GM21576 (cell line): Measurements from ENCODE around the gene TSHZ3.

Source experiments
- ATAC-seq: cut with Tn5 transposase; IDR thresholded peaks from one replicate; pipeline ENCODE4 v1.9.1; 2021; ENCODE audit warnings: mild to moderate bottlenecking, moderate library complexity; ENCODE audit not compliant: unreplicated experiment

The TSHZ3 gene

DNA sequence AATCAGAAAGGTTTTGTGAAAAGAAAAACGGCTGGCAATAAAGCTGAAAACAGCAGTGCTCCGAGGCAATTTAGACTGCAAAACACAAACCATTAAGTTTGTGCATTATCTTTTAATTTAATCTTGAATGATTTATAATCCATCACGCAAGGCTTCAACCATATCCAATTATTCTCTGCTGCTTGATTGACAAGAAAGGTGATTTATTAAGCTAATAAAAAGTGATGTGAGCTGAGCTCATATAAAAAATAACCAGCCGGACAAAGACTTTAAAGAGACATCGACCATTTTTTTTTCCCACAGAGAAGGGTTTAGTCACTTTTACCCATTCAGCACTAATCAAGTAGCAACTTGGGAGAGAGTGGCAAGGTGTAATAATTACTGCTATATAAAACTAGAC is 33.6 kb downstream of the TSHZ3 start:
- ATAC-seq: no peak

DNA sequence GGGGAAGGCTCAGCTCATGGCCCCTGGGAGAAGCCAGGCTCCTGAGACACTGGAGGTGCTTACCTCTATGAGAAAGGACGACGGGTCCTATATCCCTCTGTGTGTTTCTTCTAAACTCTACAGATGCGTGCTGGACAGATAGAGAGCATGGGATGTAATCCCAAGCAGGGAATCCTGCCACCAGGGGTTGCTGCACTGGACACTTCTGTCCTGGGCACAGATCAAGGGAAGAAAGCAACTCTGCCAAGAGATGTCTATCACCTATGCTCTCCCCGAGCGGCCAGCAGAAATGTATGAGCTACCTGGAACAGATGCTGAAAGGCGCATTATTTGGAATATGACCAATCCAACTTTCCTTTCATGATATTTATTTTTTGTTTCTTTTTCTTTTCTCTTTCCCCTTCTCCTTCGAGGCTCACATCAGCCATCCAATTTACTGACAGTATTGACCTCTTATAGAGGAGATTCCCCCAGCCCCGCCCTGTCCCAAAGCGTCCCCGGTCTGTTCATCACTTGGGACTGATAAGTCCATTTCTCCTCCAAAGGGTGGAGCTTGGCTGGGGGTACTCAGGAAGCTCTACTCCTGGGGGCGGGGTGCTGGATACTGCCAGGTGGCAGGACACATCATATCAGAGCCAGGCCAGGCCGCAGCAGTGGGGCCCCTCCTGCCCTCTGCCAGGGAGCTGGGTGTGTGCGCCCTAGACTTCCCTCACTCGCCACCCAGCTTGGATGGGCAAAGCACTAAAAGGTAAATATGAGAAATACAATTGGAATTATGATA is 34.2 kb downstream of the TSHZ3 start:
- no peak for ATAC-seq

DNA sequence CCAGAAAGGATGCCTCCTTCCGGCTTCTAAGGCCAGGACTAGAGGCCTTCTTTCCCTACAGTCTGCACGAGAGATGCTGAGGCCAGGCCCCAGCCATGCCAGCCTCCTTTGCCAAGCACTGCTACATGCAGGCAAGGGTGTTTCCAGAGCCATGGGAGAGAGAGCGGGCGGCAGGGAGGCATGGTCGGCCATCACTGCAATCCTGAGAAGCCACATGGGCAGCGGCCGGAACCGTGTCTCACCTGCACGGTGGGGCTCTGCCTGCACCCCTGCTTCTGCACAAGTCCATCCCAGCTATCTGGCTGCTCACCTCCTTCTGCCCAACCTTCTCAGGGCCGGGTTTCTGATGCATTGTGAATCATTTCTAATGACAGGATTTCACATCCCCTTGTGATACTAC is 35.1 kb downstream of the TSHZ3 start:
- ATAC-seq: no peak

DNA sequence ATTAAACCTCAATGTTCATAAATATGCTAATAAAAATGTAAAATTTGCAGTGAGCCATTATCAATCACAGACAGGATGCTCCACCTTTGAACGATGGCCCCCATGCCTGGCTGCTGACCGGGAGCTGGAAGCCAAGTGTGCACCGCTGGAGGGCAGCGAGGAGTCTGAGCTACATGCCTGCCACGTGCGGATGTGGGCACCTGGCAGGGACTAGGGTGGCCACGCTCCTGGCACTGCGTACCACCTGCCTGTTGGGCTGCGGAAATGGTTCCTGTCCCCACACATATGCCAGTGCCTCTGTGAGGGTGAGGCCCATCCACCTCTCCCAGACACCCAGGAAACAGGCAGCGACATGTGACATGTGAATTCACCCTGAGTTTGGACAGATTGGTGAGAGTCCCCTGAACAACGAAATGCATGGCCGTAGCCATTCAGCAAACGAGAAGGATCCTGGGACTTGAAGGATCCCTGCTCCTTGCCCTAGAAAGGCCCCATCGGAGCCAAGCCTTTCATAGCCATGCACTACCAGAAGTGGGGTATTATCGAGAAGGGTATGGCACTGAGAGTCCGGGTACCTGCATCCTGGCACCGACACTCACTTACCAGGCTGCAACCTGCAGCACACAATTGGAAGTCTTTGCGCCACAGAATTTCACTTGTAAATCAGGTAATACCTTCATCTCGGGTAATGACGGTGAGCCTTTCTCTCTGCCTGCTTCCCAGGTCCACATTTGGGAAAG is 35.8 kb downstream of the TSHZ3 start:
- no peak for ATAC-seq

DNA sequence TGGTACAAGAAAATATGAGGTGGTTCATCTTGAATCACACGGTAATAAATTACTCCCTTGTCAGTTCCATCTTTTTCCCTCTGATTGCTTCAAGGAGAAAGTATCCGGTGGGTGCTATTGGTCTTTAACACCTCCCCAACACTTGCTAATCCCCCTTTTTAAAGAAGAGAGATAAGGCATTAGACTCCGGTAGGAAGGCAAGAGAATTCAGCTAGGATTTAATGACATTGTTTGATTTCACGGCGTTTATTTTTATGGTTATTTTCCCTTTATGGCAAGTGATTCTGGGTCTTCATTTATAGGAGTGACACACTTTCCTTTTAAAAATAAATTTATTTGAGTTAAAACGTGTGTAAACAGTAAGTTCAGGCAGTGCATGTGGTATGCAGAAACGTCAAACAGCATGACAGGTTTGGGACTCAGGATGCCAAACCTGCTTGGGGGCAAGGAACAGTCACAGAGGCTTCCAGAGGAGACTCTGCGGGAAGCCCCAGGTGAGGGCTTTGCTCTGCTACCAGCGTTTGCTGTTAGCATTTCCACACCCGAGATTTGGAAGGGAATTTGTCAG is 36.5 kb downstream of the TSHZ3 start:
- no peak for ATAC-seq

DNA sequence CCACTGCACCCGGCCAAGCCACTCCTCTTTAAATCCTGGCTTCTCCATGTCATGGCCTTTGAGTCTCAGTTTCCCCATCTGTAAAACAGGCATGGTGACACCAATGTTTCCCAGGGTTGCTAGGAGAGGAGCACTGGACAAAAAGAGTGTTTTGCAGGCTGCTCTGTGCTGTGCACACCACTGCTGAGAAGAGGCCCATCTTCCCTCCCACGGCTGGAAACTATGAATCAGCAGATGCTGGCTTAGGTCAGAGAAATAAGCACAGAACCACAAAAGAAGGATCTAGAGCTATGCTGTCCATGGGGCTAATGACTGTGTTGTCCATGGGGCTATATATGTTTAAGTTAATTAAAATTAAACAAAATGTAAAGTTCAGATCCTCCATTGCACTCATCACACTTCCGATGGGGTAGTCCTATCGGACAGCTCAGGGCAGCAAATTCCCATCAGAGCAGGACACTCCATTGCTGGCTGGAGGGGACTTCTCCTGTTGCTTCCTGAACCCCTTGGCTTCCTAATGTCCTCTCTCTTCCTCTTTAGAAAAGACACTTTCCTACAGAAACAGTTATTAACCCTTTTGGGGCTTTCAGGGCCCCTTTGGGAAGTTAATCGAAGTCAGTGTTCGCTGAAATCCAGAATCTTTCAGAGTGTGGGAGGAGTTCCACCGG is 37.1 kb downstream of the TSHZ3 start:
- no peak for ATAC-seq

DNA sequence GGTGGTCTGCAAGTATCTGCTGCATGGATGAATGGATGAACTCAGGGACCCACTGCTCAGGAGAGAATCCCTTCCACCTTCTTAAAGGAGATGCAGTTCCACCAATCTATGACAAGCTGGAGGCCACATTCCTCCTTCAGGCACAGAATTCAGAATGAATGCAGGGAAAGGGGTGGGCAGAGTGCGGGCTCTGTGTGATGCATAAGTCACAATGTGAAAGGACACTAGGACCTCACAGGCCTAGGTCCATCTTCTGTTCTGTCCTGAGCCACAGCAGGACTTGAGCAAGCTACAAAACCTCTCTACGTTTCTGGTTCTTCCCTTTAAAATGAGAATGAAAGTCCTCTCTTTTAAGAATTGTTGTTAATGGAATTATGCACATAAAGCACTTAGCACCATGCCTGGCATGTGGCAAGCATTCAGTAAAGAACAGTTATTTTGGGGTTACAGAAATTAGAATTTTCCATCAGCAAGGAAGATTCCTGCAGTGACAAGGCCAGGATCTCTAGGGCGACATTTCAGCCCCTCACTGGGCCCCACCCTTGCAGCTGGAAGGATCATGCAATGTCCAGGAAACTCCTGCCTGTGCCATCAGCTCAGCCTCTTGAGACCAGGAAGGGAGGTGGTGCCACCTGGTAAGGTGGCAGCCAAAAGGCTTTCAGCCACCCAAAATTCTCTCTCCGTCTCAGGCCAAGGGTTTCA is 38.7 kb downstream of the TSHZ3 start:
- ATAC-seq: no peak

DNA sequence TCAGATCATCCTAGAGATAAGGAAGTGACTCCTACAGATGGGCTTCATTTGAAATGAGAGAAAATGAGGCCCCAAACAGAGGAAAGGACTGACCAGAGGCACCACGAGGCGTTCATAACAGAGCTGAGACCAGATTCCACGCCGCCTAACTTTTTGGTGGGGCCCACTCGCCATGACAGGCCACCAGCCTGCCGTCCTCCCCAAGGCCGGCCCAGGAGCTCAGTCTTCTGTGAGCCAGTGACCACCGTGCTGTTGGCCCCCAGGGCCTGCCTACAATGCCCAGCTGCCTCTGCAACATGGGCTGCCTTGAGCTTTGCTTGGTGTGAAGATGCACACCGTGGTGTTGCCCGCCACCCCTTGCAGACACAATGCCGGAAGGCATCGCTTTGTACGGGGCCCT is 40.5 kb downstream of the TSHZ3 start:
- ATAC-seq: no peak

DNA sequence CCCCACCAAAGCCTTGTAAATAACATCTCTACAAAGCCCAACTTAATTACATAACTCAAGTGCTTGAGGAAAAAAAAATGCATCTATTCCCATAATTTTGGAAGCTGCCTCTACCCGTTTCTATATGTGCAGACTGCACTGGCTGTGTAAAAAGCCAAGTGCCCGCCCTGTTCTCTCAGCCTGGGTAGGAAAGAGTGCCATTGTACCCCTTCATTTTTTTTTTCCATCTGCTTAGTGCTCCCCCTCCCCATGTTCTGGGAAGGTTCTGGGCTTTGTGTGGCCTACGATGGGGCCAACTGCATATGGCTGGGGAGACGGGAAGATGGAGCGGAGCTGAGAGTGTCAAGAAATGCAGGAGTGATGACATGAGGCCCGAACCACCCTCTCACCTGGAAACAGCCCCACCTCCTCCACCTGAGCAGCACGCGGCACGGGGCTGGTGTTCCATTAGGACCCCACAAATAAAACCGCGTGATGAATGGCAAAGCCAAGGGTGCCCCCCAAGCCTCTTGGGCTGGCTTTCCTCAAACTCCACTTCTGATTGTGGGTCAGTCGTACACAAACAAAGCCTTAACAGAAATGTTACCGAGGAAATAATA is 42.1 kb downstream of the TSHZ3 start:
- ATAC-seq: no peak

DNA sequence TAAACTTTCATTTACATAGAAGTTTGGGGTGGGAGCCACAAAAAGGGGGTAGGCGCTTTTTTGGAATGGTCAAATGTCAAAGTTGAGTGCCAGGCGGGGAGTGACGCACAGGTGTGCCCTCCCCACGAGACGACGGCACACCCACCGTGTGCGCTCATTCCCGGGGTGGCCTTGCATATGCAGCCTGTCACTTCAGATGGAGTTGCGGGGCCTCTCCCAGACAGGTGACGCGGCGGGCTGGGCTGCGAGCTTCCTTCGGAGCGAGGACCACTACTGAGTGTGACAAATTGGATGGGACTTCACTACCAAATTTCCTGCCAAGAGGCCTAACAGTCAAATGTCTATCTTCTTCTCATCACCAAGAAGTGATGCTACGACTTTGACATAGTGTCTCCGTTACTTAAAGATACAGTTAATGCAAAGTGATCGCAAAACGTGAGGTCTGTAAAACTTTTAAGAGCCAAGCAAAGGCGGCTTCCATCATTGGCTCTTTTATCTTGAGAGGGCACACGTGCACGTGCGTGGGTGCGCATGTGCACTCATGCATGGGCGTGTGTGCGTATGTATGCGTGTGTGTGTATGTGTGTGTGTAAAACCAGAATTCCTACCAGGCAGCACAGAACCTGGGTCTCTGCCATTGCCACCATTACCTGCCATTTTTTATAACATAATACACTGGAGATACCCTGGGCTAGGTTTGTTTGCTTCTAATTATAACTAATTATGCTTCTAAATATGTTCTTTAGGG is 43.1 kb downstream of the TSHZ3 start:
- no peak for ATAC-seq

DNA sequence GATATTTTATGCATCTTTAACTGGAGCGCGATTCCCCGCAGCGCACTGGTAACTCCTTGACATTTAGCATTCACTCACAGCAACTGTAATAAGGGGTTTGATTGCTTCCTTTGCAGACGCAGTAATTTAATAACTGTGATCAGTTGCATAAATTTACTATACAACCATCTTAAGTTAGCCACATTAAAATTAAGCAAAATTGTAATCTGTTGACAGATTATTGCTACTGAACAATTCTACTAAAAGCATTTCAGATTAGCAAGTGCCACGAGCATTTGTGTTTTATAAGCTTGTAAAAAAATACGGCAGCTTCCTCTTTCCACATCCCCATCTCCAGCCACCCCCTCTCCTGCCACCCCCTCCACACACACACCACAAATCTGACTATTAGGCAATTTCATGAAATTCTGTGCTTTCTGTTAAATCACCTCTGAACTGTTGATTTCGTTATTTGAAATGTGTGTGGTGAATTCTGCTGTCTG is 44.4 kb downstream of the TSHZ3 start:
- no peak for ATAC-seq

DNA sequence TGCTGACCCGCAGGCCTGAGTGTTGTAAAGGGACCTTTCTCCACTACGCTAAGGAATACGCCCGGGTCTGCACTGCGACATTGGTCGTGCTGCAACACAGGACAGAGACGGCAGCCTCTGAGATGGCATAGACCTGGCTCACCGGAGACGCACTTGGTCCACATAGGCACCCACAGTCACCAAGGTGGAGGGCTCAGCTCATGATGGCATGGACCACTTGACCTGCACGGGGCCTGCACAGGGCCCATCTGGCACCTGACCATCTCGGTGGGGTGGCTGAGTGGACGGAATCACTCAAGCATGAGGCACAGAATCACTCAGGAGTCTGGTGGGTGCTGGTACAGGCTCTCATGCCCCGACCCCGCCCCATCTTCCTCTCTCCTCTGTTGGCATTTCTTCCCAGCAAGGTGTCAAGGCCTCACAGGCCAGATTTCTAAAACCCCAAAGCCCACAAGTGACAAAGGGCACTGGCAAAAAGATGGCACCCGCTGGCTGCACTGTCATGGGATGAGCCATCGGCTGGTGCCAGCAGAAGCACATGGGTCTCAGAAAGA is 45.9 kb downstream of the TSHZ3 start:
- ATAC-seq: no peak

DNA sequence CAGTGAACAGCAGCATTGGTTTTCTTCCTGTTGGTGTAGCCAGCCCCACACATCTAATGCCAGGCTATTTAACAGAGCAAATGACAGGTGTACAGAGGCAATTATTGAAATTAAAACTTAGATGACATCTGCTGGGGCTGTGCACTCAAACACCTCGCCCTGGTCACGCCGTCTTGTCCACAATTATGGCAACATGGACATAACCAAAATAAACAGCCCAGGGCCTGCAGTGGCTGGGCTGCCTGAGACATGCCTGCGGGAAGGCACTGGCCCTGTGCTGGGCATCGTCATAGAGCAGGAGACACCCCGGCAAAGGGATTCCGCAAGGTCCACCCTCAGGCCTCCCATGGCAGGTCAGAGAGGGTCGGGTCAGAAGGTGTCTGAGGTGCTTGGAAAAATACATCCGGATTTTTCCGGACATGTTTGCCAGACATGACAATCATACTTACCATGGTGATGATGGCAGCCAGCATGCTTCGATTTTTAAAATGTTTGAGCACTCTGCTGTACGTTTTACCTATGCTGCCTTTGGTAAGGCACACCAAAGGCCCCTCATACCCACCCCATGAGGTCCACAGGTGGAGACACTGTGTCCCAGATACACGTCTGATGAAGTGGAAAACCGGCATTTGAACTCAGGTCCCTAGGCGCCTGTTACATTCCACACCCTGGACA is 47.8 kb downstream of the TSHZ3 start:
- ATAC-seq: no peak

DNA sequence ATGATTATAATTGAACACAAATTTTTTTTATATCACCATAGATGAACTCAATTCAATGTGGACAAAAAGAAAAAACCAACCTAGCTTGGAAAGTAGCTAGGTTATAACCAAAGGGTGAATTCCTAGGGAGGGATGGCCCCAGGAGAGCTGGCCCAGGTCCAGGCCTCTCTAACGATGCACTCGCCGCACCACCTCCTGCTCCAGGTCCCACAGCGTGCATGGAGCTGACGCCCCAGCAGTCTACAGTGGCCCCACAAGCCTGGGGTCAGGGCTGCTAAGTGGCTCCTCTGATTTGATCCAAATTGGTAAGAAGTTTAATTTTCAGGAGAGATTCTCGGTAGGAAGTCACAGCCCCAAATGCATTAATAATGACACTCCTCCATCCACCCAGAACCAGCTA is 48.8 kb downstream of the TSHZ3 start:
- no peak for ATAC-seq

DNA sequence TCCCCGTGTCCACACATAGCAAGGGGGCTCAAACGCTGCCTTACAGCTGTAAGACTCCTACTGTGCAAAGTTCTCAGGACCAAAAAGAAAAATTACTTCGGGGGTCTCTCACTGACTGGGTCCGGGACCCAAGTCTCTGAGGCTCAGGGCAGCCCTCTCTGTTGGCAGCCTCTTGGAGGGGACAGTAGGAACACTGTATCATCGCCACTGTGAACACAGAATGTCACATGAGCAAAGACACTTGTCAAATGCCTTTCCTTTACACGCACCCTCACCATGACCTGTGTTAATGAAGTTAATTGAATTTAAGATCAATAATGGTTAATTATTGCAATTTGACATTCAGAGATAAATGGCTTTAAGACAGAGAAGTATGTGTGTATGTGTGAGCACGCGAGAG is 49.6 kb downstream of the TSHZ3 start:
- no peak for ATAC-seq

DNA sequence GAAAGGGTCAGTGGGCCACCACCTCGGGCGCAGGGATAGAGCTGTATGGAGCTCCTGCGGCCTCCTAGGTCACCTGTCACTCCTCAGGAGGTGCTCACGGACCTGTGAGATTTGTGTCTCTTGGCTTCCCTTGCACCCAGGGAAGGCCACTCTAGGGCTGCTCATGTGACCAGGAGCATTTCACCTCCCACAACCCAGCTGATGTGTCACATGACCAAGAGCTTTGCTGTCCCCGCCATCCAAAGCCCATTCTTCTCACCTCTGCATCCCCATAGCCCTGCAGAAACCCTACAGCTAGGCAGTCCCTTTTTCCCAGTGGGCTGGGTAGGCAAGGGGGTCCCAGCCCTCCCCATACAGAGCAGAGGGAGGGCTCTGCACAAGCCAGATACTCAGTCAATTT is 51.2 kb downstream of the TSHZ3 start:
- ATAC-seq: no peak

DNA sequence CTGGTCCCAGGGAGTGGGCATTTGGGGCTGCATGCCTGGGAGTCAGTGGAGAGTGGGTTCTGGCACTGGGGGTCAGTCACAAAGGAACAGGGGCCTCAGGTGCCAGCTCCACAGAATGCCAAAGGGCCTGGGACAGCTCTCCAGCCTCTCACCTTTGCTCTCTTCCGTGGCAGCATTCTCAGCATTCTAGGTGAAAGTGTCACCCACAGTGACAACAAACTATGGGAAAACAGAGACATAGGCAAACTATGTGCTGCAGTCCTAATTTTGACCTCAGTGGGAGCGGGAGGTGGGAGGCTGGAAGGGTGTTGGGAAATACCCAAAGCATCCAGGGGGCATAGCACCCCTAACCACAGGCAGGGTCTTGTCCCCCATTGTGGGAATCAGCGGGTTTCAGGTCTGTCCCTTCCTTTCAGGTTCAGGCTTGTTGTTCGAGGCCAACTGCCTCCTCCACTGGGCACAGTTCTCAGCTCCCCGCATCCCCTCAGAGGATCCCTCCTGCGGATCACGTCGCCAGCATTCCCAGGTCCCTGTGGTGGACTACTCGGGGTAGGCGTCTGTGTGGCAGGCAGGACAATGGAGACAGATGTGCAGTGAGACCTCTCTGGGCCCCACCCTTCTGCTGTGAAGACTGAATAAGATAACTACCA is 52.4 kb downstream of the TSHZ3 start:
- no peak for ATAC-seq

DNA sequence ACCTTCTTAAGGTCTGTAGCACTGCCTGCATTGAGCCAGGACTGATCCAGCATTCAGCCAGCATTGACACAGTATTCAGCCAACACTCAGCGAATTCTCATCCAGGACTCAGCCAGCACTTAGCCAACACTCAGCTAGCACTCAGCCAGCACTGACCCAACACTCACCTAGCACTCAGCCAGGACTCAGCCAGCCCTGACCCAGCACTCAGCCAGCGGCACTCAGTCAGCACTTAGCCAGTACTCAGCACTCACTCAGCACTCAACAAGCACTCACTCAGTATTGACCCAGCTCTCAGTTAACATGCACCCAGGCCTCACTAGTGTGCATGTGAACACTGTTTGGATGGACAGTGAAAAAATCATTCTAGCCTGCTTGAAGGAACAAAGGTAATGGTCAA is 55.0 kb downstream of the TSHZ3 start:
- no peak for ATAC-seq
